Transverse colon (tissue), 3 donors: ENCODE data around the gene CEP120.
"Not testable (repeated sequence)": the region's sequence is repeated elsewhere in the genome, so short reads cannot be mapped to it uniquely, and the experiment has no call there.

ENCODE experiments used
- EP300 ChIP-seq: sonication (generic); formaldehyde crosslinking; IDR thresholded peaks from one replicate; pipeline ENCODE4 v1.6.1; 2017; ENCODE audit warnings: antibody characterized with exemption, low read depth
- POLR2A ChIP-seq: fragments of 450-650 bp; IDR thresholded peaks from one replicate; pipeline ENCODE4 v1.6.1; 2016; ENCODE audit warnings: antibody characterized with exemption, mild to moderate bottlenecking, moderate library complexity
- TF ChIP-seq, protein P1 (sequence below), 5 experiments: fragments of 200-600 bp in 3 of 5; fragments of 450-650 bp in 2 of 5; sonication (generic) in 3 of 5; IDR thresholded peaks; 1 replicate in 2 of 5; 2 replicates in 3 of 5; pipeline ENCODE4 v1.5.1; 2016 to 2017; ENCODE audit warnings: antibody characterized with exemption in 5 of 5, inconsistent platforms in 3 of 5, mild to moderate bottlenecking in 2 of 5, moderate library complexity in 1 of 5

DNA sequence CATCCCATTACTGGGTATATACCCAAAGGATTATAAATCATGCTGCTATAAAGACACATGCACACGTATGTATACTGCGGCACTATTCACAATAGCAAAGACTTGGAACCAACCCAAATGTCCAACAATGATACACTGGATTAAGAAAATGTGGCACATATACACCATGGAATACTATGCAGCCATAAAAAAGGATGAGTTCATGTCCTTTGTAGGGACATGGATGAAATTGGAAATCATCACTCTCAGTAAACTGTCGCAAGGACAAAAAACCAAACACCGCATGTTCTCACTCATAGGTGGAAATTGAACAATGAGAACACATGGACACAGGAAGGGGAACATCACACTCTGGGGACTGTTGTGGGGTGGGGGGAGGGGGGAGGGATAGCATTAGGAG lies 35.8 kb upstream of the CEP120 start:
- TF ChIP-seq, protein P1, sequence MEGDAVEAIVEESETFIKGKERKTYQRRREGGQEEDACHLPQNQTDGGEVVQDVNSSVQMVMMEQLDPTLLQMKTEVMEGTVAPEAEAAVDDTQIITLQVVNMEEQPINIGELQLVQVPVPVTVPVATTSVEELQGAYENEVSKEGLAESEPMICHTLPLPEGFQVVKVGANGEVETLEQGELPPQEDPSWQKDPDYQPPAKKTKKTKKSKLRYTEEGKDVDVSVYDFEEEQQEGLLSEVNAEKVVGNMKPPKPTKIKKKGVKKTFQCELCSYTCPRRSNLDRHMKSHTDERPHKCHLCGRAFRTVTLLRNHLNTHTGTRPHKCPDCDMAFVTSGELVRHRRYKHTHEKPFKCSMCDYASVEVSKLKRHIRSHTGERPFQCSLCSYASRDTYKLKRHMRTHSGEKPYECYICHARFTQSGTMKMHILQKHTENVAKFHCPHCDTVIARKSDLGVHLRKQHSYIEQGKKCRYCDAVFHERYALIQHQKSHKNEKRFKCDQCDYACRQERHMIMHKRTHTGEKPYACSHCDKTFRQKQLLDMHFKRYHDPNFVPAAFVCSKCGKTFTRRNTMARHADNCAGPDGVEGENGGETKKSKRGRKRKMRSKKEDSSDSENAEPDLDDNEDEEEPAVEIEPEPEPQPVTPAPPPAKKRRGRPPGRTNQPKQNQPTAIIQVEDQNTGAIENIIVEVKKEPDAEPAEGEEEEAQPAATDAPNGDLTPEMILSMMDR (IDR thresholded peaks at IDR 0.05) = not testable (repeated sequence)
- TF ChIP-seq EP300, POLR2A: not testable (repeated sequence)
